Cardiac muscle cell (in vitro differentiated cells and primary cell): Measurements from ENCODE around the gene SLC43A3. TPM values are rescaled to one million over a fixed set of nuclear protein-coding genes. Genes with fewer than 3 reads are reported as not detected.

Experiments
- DNase-seq, 2 donors: peaks; one replicate each; pipeline versions ENCODE4 v3.0.0 to v3.0.0-alpha.2; 2010 to 2017; ENCODE audit warnings: low read depth in 1 of 2, low spot score in 1 of 2
- H3K27ac ChIP-seq: fragments of 200-600 bp; sonication (generic); 2 replicates; pipeline ENCODE4 v1.5.1; 2016
- H3K27me3 ChIP-seq: fragments of 200-600 bp; sonication (generic); 2 replicates; pipeline ENCODE4 v1.6.0; 2016; ENCODE audit warnings: control low read depth
- H3K36me3 ChIP-seq: fragments of 200-600 bp; sonication (generic); 2 replicates; pipeline ENCODE4 v1.5.1; 2016; ENCODE audit warnings: control low read depth
- H3K4me1 ChIP-seq: fragments of 200-600 bp; sonication (generic); 2 replicates; pipeline ENCODE4 v1.8.1; 2017; ENCODE audit warnings: low read depth, mild to moderate bottlenecking, mixed run types
- H3K4me3 ChIP-seq: fragments of 200-600 bp; sonication (generic); 2 replicates; pipeline ENCODE4 v1.5.1; 2016; ENCODE audit warnings: mild to moderate bottlenecking
- H3K9me3 ChIP-seq: fragments of 200-600 bp; sonication (generic); 2 replicates; pipeline ENCODE4 v1.5.1; 2017; ENCODE audit warnings: low read depth, mild to moderate bottlenecking, control low read depth
- CTCF ChIP-seq: IDR thresholded peaks from 2 replicates; pipeline ENCODE4 v1.5.1; 2012; ENCODE audit warnings: low read depth, mild to moderate bottlenecking, low read length
- polyA plus RNA-seq: library from polyadenylated mRNA; unstranded; fragments of >200 nt; fragmentation: Nextera tagmentation; extraction: Ambion mirVana; gene quantifications from 2 replicates; pipeline ENCODE4 v1.2.1, GENCODE V29; 2016
- total RNA-seq: library from RNA; depleted of rRNA; stranded (reverse); fragments of >200 nt; gene quantifications from 2 replicates; pipeline ENCODE4 v1.2.3, GENCODE V29; 2016

The SLC43A3 gene
- total and polyA plus RNA-seq, 2 experiments from 2014 or later = 1.7 to 6.8 TPM

GRCh38 chr11:57414612-57415212 is 12.2 kb downstream of the SLC43A3 start:
- Histone ChIP-seq H3K36me3 (no peaks in the 10 kb centered on the region), H3K27ac (no peak overlapping the region), H3K4me1 (no peaks in the 10 kb centered on the region), H3K4me3 (no peak overlapping the region), H3K27me3 (no peaks in the 10 kb centered on the region), H3K9me3 (no peaks in the 10 kb centered on the region)
- DNase-seq = no peak
- TF ChIP-seq CTCF = no peak

- Histone ChIP-seq H3K4me3 (no peak overlapping the region), H3K9me3 (no peaks in the 10 kb centered on the region), H3K27me3 (no peaks in the 10 kb centered on the region), H3K27ac (no peak overlapping the region), H3K4me1 (no peaks in the 10 kb centered on the region), H3K36me3 (no peaks in the 10 kb centered on the region)
- no peak for TF ChIP-seq CTCF
- DNase-seq = no peak
Observed at GRCh38 chr11:57413681-57414080, 13.2 kb downstream of the SLC43A3 start.

- TF ChIP-seq CTCF = no peak
- H3K4me3 ChIP-seq = no peak overlapping the region
- no peak overlapping the region for H3K27ac ChIP-seq
- H3K9me3 ChIP-seq = no peaks in the 10 kb centered on the region
- H3K27me3 ChIP-seq = no peaks in the 10 kb centered on the region
- H3K4me1 ChIP-seq = no peaks in the 10 kb centered on the region
- no peaks in the 10 kb centered on the region for H3K36me3 ChIP-seq
- DNase-seq = peak in 1 of 2 donors; percentile 60
Observed at GRCh38 chr11:57410287-57410686, 16.6 kb downstream of the SLC43A3 start.

GRCh38 chr11:57409321-57410100 is 17.4 kb downstream of the SLC43A3 start:
- DNase-seq = no peak
- Histone ChIP-seq H3K9me3 (no peaks in the 10 kb centered on the region), H3K27me3 (no peaks in the 10 kb centered on the region), H3K4me1 (no peaks in the 10 kb centered on the region), H3K36me3 (no peaks in the 10 kb centered on the region), H3K27ac (no peak overlapping the region), H3K4me3 (no peak overlapping the region)
- TF ChIP-seq CTCF = no peak

- H3K4me3 ChIP-seq = no peak overlapping the region
- H3K27me3 ChIP-seq = no peaks in the 10 kb centered on the region
- H3K4me1 ChIP-seq = no peaks in the 10 kb centered on the region
- no peaks in the 10 kb centered on the region for H3K36me3 ChIP-seq
- no peak for DNase-seq
- H3K27ac ChIP-seq = no peak overlapping the region
- no peak for TF ChIP-seq CTCF
- no peaks in the 10 kb centered on the region for H3K9me3 ChIP-seq
Observed at GRCh38 chr11:57408771-57409170, 18.1 kb downstream of the SLC43A3 start.
